HCT116 (cell line): ENCODE measurements around the gene CES3. TPM values are rescaled to one million over a fixed set of nuclear protein-coding genes. Genes with fewer than 3 reads are reported as not detected.

Source experiments
- ATAC-seq: fragments of 200-7000 bp; cut with Tn5 transposase; 2 replicates; pipeline ENCODE4 v1.9.1; 2020; ENCODE audit warnings: mild to moderate bottlenecking, moderate library complexity
- BruUV-seq: library from RNA; stranded (reverse); fragments of 400-500 nt; replicated peaks from 2 replicates; lab custom pipeline; 2021; lab: Mats Ljungman, UMichigan
- CTCF ChIA-PET: fragments of 300-600 bp; sonication (Branson Sonifier 250); formaldehyde crosslinking; loops from one replicate; lab custom pipeline; 2021; ENCODE audit warnings: antibody characterized with exemption; lab: Charles Lee
- POLR2A ChIA-PET: fragments of 300-600, 350-600 bp; sonication (Branson Sonifier 250); formaldehyde crosslinking; loops from one replicate; lab custom pipeline; 2021; ENCODE audit warnings: antibody characterized with exemption; lab: Charles Lee
- RAD21 ChIA-PET, 2 experiments: fragments of 300-600 bp; sonication (Branson Sonifier 250); formaldehyde crosslinking; loops; one replicate each; lab custom pipeline; 2023; ENCODE audit warnings: low total read pairs in 2 of 2; ENCODE audit not compliant: uncharacterized antibody in 2 of 2, unreplicated experiment in 2 of 2, low non-redundant PET in 1 of 2; lab: Charles Lee
- DNase-seq: peaks from one replicate; pipeline ENCODE4 v3.0.0-alpha.2; 2010; ENCODE audit warnings: low read depth, low spot score
- H2AFZ ChIP-seq: fragments of 200-600 bp; shearing (Covaris generic), sonication (generic); 2 replicates; pipeline ENCODE4 v1.6.1; 2017; ENCODE audit warnings: low read depth, mixed run types, mixed read lengths, antibody characterized with exemption, low read length; ENCODE audit not compliant: poor library complexity, severe bottlenecking
- H3K27ac ChIP-seq: 2 replicates; pipeline ENCODE4 v1.5.1; 2012; ENCODE audit warnings: low read depth, low read length
- H3K27me3 ChIP-seq: fragments of 200-600 bp; sonication (generic); 2 replicates; pipeline ENCODE4 v1.6.1; 2016; ENCODE audit warnings: mixed run types, low read length, mixed read lengths; ENCODE audit not compliant: insufficient read depth
- H3K36me3 ChIP-seq, 2 experiments: fragments of 200-500 bp in 1 of 2; fragments of 200-600 bp in 1 of 2; sonication (Bioruptor generic) in 1 of 2; sonication (generic) in 1 of 2; 2 replicates each; pipeline versions ENCODE4 v1.5.1 to v1.6.1; 2014 to 2016; ENCODE audit warnings: low read length in 2 of 2, inconsistent platforms in 1 of 2, mixed read lengths in 1 of 2, mixed run types in 1 of 2; ENCODE audit not compliant: insufficient read depth in 2 of 2, control insufficient read depth in 1 of 2
- H3K4me1 ChIP-seq, 2 experiments: fragments of 200-600 bp in 1 of 2; sonication (generic) in 1 of 2; 2 replicates each; pipeline versions ENCODE4 v1.5.1 to v1.6.1; 2012 to 2017; ENCODE audit warnings: low read length in 2 of 2, inconsistent platforms in 1 of 2, mild to moderate bottlenecking in 1 of 2, mixed read lengths in 1 of 2, mixed run types in 1 of 2, moderate library complexity in 1 of 2; ENCODE audit not compliant: insufficient read depth in 2 of 2, control insufficient read depth in 1 of 2
- H3K4me2 ChIP-seq: fragments of 200-600 bp; sonication (generic); 2 replicates; pipeline ENCODE4 v1.6.1; 2017; ENCODE audit warnings: mixed run types, low read length, mixed read lengths
- H3K4me3 ChIP-seq, 2 experiments: fragments of 200-600 bp in 1 of 2; sonication (generic) in 1 of 2; replicated peaks in 1 of 2; 2 replicates each; pipeline ENCODE4 v1.5.1; 2011 to 2016; ENCODE audit warnings: low read length in 2 of 2, control low read depth in 1 of 2, low read depth in 1 of 2, mild to moderate bottlenecking in 1 of 2, mixed read lengths in 1 of 2, mixed run types in 1 of 2
- H3K79me2 ChIP-seq: fragments of 200-600 bp; sonication (generic); 2 replicates; pipeline ENCODE4 v1.6.1; 2017; ENCODE audit warnings: mild to moderate bottlenecking, mixed run types, low read length, moderate library complexity, mixed read lengths; ENCODE audit not compliant: insufficient read depth
- H3K9ac ChIP-seq: fragments of 200-600 bp; sonication (generic); 2 replicates; pipeline ENCODE4 v1.6.1; 2016; ENCODE audit warnings: low read length, mixed read lengths
- H3K9me2 ChIP-seq: fragments of 200-600 bp; sonication (generic), shearing (Covaris generic); 2 replicates; pipeline ENCODE4 v1.6.1; 2017; ENCODE audit warnings: mixed run types, mild to moderate bottlenecking, moderate library complexity; ENCODE audit not compliant: insufficient read depth
- H3K9me3 ChIP-seq, 2 experiments: fragments of 200-500 bp in 1 of 2; fragments of 200-600 bp in 1 of 2; sonication (Bioruptor generic) in 1 of 2; sonication (generic) in 1 of 2; 2 replicates each; pipeline ENCODE4 v1.6.1; 2014 to 2017; ENCODE audit warnings: low read length in 2 of 2, mixed read lengths in 2 of 2, inconsistent platforms in 1 of 2, low read depth in 1 of 2, mild to moderate bottlenecking in 1 of 2, mixed run types in 1 of 2, moderate library complexity in 1 of 2; ENCODE audit not compliant: control insufficient read depth in 1 of 2, insufficient read depth in 1 of 2
- H4K20me1 ChIP-seq: fragments of 200-600 bp; sonication (generic), shearing (Covaris generic); 2 replicates; pipeline ENCODE4 v1.6.1; 2017; ENCODE audit warnings: mixed run types, mild to moderate bottlenecking, moderate library complexity; ENCODE audit not compliant: insufficient read depth
- ATF3 ChIP-seq: IDR thresholded peaks from 2 replicates; pipeline ENCODE4 v1.6.1; 2012
- CBX3 ChIP-seq: IDR thresholded peaks from 2 replicates; pipeline ENCODE4 v1.6.1; 2012; ENCODE audit warnings: low read depth
- EGR1 ChIP-seq: IDR thresholded peaks from 2 replicates; pipeline ENCODE4 v1.6.1; 2012; ENCODE audit warnings: low read depth
- EZH2 ChIP-seq: fragments of 200-600 bp; sonication (generic); IDR thresholded peaks from 2 replicates; pipeline ENCODE4 v1.6.1; 2017; ENCODE audit warnings: antibody characterized with exemption, mixed run types
- EZH2phosphoT487 ChIP-seq: fragments of 200-600 bp; IDR thresholded peaks from 2 replicates; pipeline ENCODE4 v1.6.1; 2018; ENCODE audit warnings: antibody characterized with exemption, borderline replicate concordance
- MAX ChIP-seq: IDR thresholded peaks from 2 replicates; pipeline ENCODE4 v1.6.1; 2012
- POLR2AphosphoS5 ChIP-seq: IDR thresholded peaks from 2 replicates; pipeline ENCODE4 v1.6.1; 2011; ENCODE audit warnings: mild to moderate bottlenecking, low read depth, low read length, moderate library complexity
- REST ChIP-seq: IDR thresholded peaks from 2 replicates; pipeline ENCODE4 v1.6.1; 2012; ENCODE audit warnings: low read depth
- SP1 ChIP-seq: IDR thresholded peaks from 2 replicates; pipeline ENCODE4 v1.6.1; 2012; ENCODE audit warnings: low read depth
- SRF ChIP-seq: IDR thresholded peaks from 2 replicates; pipeline ENCODE4 v1.6.1; 2012; ENCODE audit warnings: low read depth
- YY1 ChIP-seq: IDR thresholded peaks from 2 replicates; pipeline ENCODE4 v1.6.1; 2011; ENCODE audit warnings: low read length, low read depth, moderate library complexity, mild to moderate bottlenecking; ENCODE audit not compliant: insufficient replicate concordance; ENCODE audit errors: extremely low read depth
- ZFX ChIP-seq: fragments of 450-650 bp; IDR thresholded peaks from 2 replicates; pipeline ENCODE4 v1.6.1; 2017
- intact Hi-C: fragments of 100-400 bp; cut with micrococcal nuclease; formaldehyde crosslinking; loops from 2 replicates; pipeline ENCODE4 v1.10.0; 2022
- total RNA-seq: library from RNA; stranded (reverse); gene quantifications from one replicate; pipeline ENCODE4 v1.2.1, GENCODE V29; 2021; ENCODE audit not compliant: unreplicated experiment

Gene CES3
- total RNA-seq, 1 experiment from 2014 or later = 10.8 TPM

- CTCF ChIA-PET = interaction anchor here (0.6 to 3.9 kb wide), 30 partner anchors 8 to 430 kb away, joined by 3 to 79 read pairs (median 9); partner anchors contain the start of genes B3GNT9, CBFB, CES3 and ELMO3
- H2AFZ ChIP-seq = no peak overlapping the region
These were observed 56.3 kb downstream of the CES3 start for GRCh38 chr16:67017421-67017750.

More at GRCh38 chr16:67017421-67017750, 56.3 kb downstream of the CES3 start:
- ATAC-seq (no peak), DNase-seq (no peak)
- intact Hi-C loops = no loop called here
- Histone ChIP-seq H3K4me2 (no peak overlapping the region), H3K36me3 (no peaks in the 10 kb centered on the region), H4K20me1 (no peaks in the 10 kb centered on the region), H3K79me2 (no peaks in the 10 kb centered on the region), H3K4me1 (peaks cover 20 to 30% of the 10 kb centered on the region in 2 experiments), H3K9me2 (no peaks in the 10 kb centered on the region), H3K9ac (no peak overlapping the region), H3K27ac (no peak overlapping the region; the same call in 1 of the 2 replicates), H3K4me3 (no peak overlapping the region), H3K27me3 (no peaks in the 10 kb centered on the region), H3K9me3 (no peaks in the 10 kb centered on the region)
- BruUV-seq = no TSS peak
- ChIA-PET RAD21 (interaction anchor here (0.8 to 1.8 kb wide), 9 partner anchors 64 to 168 kb away, joined by 3 to 19 read pairs (median 5); partner anchors contain the start of gene TRADD (in 1 of the 2)), POLR2A (interaction anchor here (0.9 to 2.0 kb wide), 6 partner anchors 9 to 161 kb away, joined by 3 to 8 read pairs (median 4); partner anchors contain the start of genes FBXL8 and TRADD)
- TF ChIP-seq EGR1 (no peak), SP1 (no peak), EZH2phosphoT487 (no peak), REST (no peak), MAX (no peak), CBX3 (no peak), SRF (no peak), EZH2 (no peak), POLR2AphosphoS5 (no peak), YY1 (no peak), ATF3 (no peak), ZFX (no peak)
